Measurements from ENCODE around the gene ERICH6.

Gene ERICH6

GRCh38 chr3:150741497-150742140 lies 37.9 kb upstream of the ERICH6 start:
- peak overlapping the region; percentile 75 to 86 for H3K27ac Mint-ChIP-seq
- no peak overlapping the region for H3K4me3 Mint-ChIP-seq

GRCh38 chr3:150740733-150741496 lies 37.2 kb upstream of the ERICH6 start:
- peak overlapping the region; percentile 75 to 86 for H3K27ac Mint-ChIP-seq
- no peaks in the 10 kb centered on the region for H3K27me3 Mint-ChIP-seq
- ATAC-seq (replicated peaks) (no peak), DNase-seq (no peak)
- H3K4me3 Mint-ChIP-seq: no peak overlapping the region
- no peaks in the 10 kb centered on the region for H3K9me3 Mint-ChIP-seq
- H3K4me1 Mint-ChIP-seq (ENCODE audit: low read depth in 2 of 2): peaks cover 32 to 37% of the 10 kb centered on the region in 2 donors
- peaks cover 25% of the 10 kb centered on the region for H3K36me3 Mint-ChIP-seq (ENCODE audit: insufficient read depth)

More at GRCh38 chr3:150741497-150742140, 37.9 kb upstream of the ERICH6 start:
- ATAC-seq (replicated peaks) (no peak), DNase-seq (no peak)
- Mint-ChIP-seq H3K36me3 (ENCODE audit: insufficient read depth) (peaks cover 25% of the 10 kb centered on the region), H3K27me3 (no peaks in the 10 kb centered on the region), H3K9me3 (no peaks in the 10 kb centered on the region), H3K4me1 (ENCODE audit: low read depth in 2 of 2) (peaks cover 39 to 43% of the 10 kb centered on the region in 2 donors)

GRCh38 chr3:150739877-150740645 lies 36.3 kb upstream of the ERICH6 start:
- ATAC-seq (replicated peaks): peak; percentile 54
- peaks cover 25% of the 10 kb centered on the region for H3K36me3 Mint-ChIP-seq (ENCODE audit: insufficient read depth)
- peak overlapping the region; percentile 75 to 86 for H3K27ac Mint-ChIP-seq
- H3K9me3 Mint-ChIP-seq: no peaks in the 10 kb centered on the region
- peaks cover 26 to 31% of the 10 kb centered on the region in 2 donors for H3K4me1 Mint-ChIP-seq (ENCODE audit: low read depth in 2 of 2)
- DNase-seq: no peak
- H3K4me3 Mint-ChIP-seq: no peak overlapping the region
- no peaks in the 10 kb centered on the region for H3K27me3 Mint-ChIP-seq

- Mint-ChIP-seq H3K4me3 (no peak overlapping the region), H3K36me3 (ENCODE audit: insufficient read depth) (peaks cover 25% of the 10 kb centered on the region)
- ATAC-seq (replicated peaks): peak; percentile 15
Observed at GRCh38 chr3:150739200-150739863, 35.6 kb upstream of the ERICH6 start.

GRCh38 chr3:150738688-150739087 lies 35.0 kb upstream of the ERICH6 start:
- H3K27me3 Mint-ChIP-seq: no peaks in the 10 kb centered on the region
- peaks cover 20% of the 10 kb centered on the region in 2 donors for H3K4me1 Mint-ChIP-seq (ENCODE audit: low read depth in 2 of 2)
- no peaks in the 10 kb centered on the region for H3K9me3 Mint-ChIP-seq
- peak overlapping the region in 1 of 2 donors; percentile 5 for H3K27ac Mint-ChIP-seq
- no peak overlapping the region for H3K4me3 Mint-ChIP-seq
- DNase-seq: no peak
- no peak for ATAC-seq (replicated peaks)
- peaks cover 22% of the 10 kb centered on the region for H3K36me3 Mint-ChIP-seq (ENCODE audit: insufficient read depth)

More at GRCh38 chr3:150739200-150739863, 35.6 kb upstream of the ERICH6 start:
- Mint-ChIP-seq H3K27ac (peak overlapping the region; percentile 75 to 86), H3K9me3 (no peaks in the 10 kb centered on the region), H3K27me3 (no peaks in the 10 kb centered on the region), H3K4me1 (ENCODE audit: low read depth in 2 of 2) (peaks cover 20 to 26% of the 10 kb centered on the region in 2 donors)
- DNase-seq: no peak

- no peak for ATAC-seq (replicated peaks)
Observed at GRCh38 chr3:150737874-150738679, 34.4 kb upstream of the ERICH6 start.

GRCh38 chr3:150736903-150737832 lies 33.4 kb upstream of the ERICH6 start:
- Mint-ChIP-seq H3K36me3 (ENCODE audit: insufficient read depth) (peaks cover 17% of the 10 kb centered on the region), H3K4me3 (no peak overlapping the region), H3K27ac (no peak overlapping the region), H3K27me3 (no peaks in the 10 kb centered on the region), H3K4me1 (ENCODE audit: low read depth in 2 of 2) (peaks cover 11 to 13% of the 10 kb centered on the region in 2 donors), H3K9me3 (no peaks in the 10 kb centered on the region)
- ATAC-seq (replicated peaks) (no peak), DNase-seq (no peak)

More at GRCh38 chr3:150737874-150738679, 34.4 kb upstream of the ERICH6 start:
- Mint-ChIP-seq H3K36me3 (ENCODE audit: insufficient read depth) (peaks cover 21% of the 10 kb centered on the region), H3K4me3 (no peak overlapping the region), H3K9me3 (no peaks in the 10 kb centered on the region), H3K27me3 (no peaks in the 10 kb centered on the region), H3K4me1 (ENCODE audit: low read depth in 2 of 2) (peaks cover 17 to 20% of the 10 kb centered on the region in 2 donors), H3K27ac (peak overlapping the region in 1 of 2 donors; percentile 5)
- no peak for DNase-seq

GRCh38 chr3:150736316-150736719 lies 32.6 kb upstream of the ERICH6 start:
- Mint-ChIP-seq H3K27ac (no peak overlapping the region), H3K9me3 (no peaks in the 10 kb centered on the region), H3K4me3 (no peak overlapping the region), H3K4me1 (ENCODE audit: low read depth in 2 of 2) (peaks cover 10 to 13% of the 10 kb centered on the region in 2 donors), H3K36me3 (ENCODE audit: insufficient read depth) (peaks cover 9% of the 10 kb centered on the region), H3K27me3 (no peaks in the 10 kb centered on the region)
- no peak for DNase-seq
- no peak for ATAC-seq (replicated peaks)

- Mint-ChIP-seq H3K4me1 (ENCODE audit: low read depth in 2 of 2) (peaks cover under 1 to 7% of the 10 kb centered on the region in 2 donors), H3K27me3 (no peaks in the 10 kb centered on the region), H3K4me3 (no peak overlapping the region), H3K9me3 (no peaks in the 10 kb centered on the region), H3K36me3 (ENCODE audit: insufficient read depth) (peaks cover under 1% of the 10 kb centered on the region), H3K27ac (no peak overlapping the region)
- ATAC-seq (replicated peaks) (no peak), DNase-seq (no peak)
Observed at GRCh38 chr3:150734795-150735119, 31.0 kb upstream of the ERICH6 start.

GRCh38 chr3:150733936-150734794 lies 30.4 kb upstream of the ERICH6 start:
- DNase-seq: no peak
- Mint-ChIP-seq H3K4me3 (no peak overlapping the region), H3K9me3 (no peaks in the 10 kb centered on the region), H3K27me3 (no peaks in the 10 kb centered on the region), H3K27ac (no peak overlapping the region), H3K36me3 (ENCODE audit: insufficient read depth) (no peaks in the 10 kb centered on the region), H3K4me1 (ENCODE audit: low read depth in 2 of 2) (peaks cover 0 to 3% of the 10 kb centered on the region in 2 donors)
- no peak for ATAC-seq (replicated peaks)

GRCh38 chr3:150733373-150733935 lies 29.7 kb upstream of the ERICH6 start:
- ATAC-seq (replicated peaks): no peak
- no peaks in the 10 kb centered on the region for H3K9me3 Mint-ChIP-seq
- DNase-seq: no peak
- no peak overlapping the region for H3K4me3 Mint-ChIP-seq
- H3K4me1 Mint-ChIP-seq (ENCODE audit: low read depth in 2 of 2): no peaks in the 10 kb centered on the region
- no peaks in the 10 kb centered on the region for H3K27me3 Mint-ChIP-seq
- no peak overlapping the region for H3K27ac Mint-ChIP-seq
- no peaks in the 10 kb centered on the region for H3K36me3 Mint-ChIP-seq (ENCODE audit: insufficient read depth)

All from effector memory CD8-positive, alpha-beta T cell (primary cell).